Mucosa of descending colon (tissue), 3 donors: Measurements from ENCODE around the gene LATS2. TPM values are rescaled to one million over a fixed set of nuclear protein-coding genes. Genes with fewer than 3 reads are reported as not detected.

ENCODE experiments used
- ATAC-seq: fragments of 200-7000 bp; cut with Tn5 transposase; one replicate; pipeline ENCODE4 v1.9.1; 2020; ENCODE audit warnings: mild to moderate bottlenecking, moderate library complexity
- DNase-seq, 3 donors: peaks; one replicate each; pipeline ENCODE4 v3.0.0-alpha.2; 2020
- H3K36me3 ChIP-seq: fragments of 200-600 bp; one replicate; pipeline ENCODE4 v1.8.0; 2021; ENCODE audit warnings: low read depth, mild to moderate bottlenecking
- H3K4me1 ChIP-seq: fragments of 200-600 bp; one replicate; pipeline ENCODE4 v1.8.0; 2021; ENCODE audit warnings: low read depth, mild to moderate bottlenecking
- H3K4me3 ChIP-seq: fragments of 200-600 bp; one replicate; pipeline ENCODE4 v1.8.0; 2021; ENCODE audit warnings: mild to moderate bottlenecking
- H3K9me3 ChIP-seq: fragments of 200-600 bp; one replicate; pipeline ENCODE4 v1.8.0; 2021; ENCODE audit warnings: mild to moderate bottlenecking
- intact Hi-C, 2 donors: fragments of 100-400 bp; cut with DNase I in 1 of 2; cut with micrococcal nuclease in 1 of 2; formaldehyde crosslinking; loops; one replicate each; pipeline versions ENCODE4 v1.11.0 to v1.11.1; 2022; cut with DNase I, micrococcal nuclease
- total RNA-seq, 3 donors: library from RNA; stranded (reverse); fragmentation: NEBNext Ultra II Directional in 2 of 3; extraction: Animal tissue kit (Norgen Biotek cat#: 25700) in 2 of 3; gene quantifications; one replicate each; pipeline versions ENCODE4 v1.2.1 to v1.2.4, GENCODE V29; 2021 to 2023
- TF ChIP-seq, protein P1 (sequence below): fragments of 200-600 bp; IDR thresholded peaks from one replicate; pipeline ENCODE4 v1.8.0; 2022; ENCODE audit warnings: antibody characterized with exemption, mild to moderate bottlenecking
- donor health status: DM: no; HTN: no; CAD: no; lungs with moderate emphysema.
- donor health status: DM: no; HTN: no; CAD: no.
- donor health status: DM: no; HTN: yes; CAD: no.

LATS2 gene
- total RNA-seq, 3 donors from 2014 or later: 9.1 to 25.9 (median 10.3) TPM

- no peaks in the 10 kb centered on the region for H3K9me3 ChIP-seq
- no peak overlapping the region for H3K4me3 ChIP-seq
- H3K36me3 ChIP-seq: no peaks in the 10 kb centered on the region
- ATAC-seq (peak; percentile 36), DNase-seq (no peak)
- TF ChIP-seq, protein P1, sequence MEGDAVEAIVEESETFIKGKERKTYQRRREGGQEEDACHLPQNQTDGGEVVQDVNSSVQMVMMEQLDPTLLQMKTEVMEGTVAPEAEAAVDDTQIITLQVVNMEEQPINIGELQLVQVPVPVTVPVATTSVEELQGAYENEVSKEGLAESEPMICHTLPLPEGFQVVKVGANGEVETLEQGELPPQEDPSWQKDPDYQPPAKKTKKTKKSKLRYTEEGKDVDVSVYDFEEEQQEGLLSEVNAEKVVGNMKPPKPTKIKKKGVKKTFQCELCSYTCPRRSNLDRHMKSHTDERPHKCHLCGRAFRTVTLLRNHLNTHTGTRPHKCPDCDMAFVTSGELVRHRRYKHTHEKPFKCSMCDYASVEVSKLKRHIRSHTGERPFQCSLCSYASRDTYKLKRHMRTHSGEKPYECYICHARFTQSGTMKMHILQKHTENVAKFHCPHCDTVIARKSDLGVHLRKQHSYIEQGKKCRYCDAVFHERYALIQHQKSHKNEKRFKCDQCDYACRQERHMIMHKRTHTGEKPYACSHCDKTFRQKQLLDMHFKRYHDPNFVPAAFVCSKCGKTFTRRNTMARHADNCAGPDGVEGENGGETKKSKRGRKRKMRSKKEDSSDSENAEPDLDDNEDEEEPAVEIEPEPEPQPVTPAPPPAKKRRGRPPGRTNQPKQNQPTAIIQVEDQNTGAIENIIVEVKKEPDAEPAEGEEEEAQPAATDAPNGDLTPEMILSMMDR: no peak
- H3K4me1 ChIP-seq: peaks cover 8% of the 10 kb centered on the region
- intact Hi-C loops: no loop called here
These were observed 27.4 kb downstream of the LATS2 start for GRCh38 chr13:21033856-21034602.

DNA sequence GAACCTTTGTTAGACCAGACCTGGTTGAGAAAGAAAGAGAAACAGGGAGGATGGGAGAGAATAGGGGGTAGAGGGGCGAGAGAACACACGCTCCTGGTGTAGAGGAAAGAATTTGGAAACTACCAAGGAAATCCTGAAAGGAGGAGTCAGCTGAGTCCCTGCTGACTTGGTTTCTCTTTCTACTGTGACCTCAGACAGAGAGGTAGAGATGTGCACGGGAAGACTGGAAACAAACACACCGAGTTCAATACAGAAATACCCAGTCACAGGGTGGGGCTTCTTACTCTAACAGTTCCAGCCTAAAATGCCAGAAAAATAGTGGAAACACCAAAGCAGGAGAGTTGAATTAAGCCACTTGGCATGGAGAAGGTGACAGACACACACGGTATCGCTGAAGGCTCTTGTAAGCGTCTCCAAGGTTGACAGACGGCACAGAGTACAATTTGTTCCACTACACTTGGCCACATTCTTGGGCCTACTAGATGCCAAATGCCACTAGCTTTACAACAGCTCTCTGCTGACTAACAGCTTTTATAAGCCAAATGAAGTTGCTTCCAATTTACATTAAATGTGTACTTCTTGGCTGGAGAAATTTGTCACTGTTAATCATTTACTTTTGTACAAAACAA lies 28.1 kb downstream of the LATS2 start:
- Histone ChIP-seq H3K9me3 (no peaks in the 10 kb centered on the region), H3K4me3 (no peak overlapping the region), H3K36me3 (no peaks in the 10 kb centered on the region), H3K4me1 (peaks cover 8% of the 10 kb centered on the region)
- intact Hi-C loops: no loop called here
- TF ChIP-seq, protein P1: no peak
- ATAC-seq (peak; percentile 88), DNase-seq (no peak)

GRCh38 chr13:21032656-21033055 lies 28.7 kb downstream of the LATS2 start:
- TF ChIP-seq, protein P1: no peak
- intact Hi-C loops: no loop called here
- no peak for ATAC-seq
- no peaks in the 10 kb centered on the region for H3K9me3 ChIP-seq
- DNase-seq: no peak
- H3K4me1 ChIP-seq: peaks cover 8% of the 10 kb centered on the region
- no peak overlapping the region for H3K4me3 ChIP-seq
- H3K36me3 ChIP-seq: no peaks in the 10 kb centered on the region

DNA sequence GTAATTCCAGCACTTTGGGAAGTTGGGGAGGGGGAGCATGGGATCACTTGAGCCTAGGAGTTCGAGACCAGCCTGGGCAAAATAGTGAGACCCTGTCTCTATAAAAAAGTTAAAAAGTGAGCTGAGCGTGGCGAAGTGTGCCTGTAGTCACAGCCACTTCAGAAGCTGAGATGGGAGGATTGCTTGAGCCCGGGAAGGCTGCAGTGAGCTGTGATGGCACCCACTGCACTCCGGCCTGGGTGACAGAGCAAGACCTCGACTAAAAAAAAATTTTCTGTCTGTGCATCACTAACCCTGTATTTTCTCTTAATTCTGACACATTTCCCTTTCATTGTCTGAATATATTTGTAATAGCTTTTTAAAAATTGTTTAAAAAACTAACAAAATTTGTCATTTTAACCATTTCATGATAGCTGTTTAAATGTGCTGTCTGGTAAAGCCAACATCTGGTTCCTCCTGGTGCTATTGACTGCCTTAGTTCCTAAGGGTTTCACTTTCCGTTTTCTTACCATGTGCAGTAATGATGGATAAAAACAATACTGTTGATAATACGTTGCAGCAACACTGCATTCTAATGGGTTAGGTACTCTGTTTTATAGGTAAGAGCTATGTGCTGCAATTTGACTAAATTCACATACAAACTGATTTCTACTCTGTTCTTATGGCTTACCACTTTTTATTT lies 29.7 kb downstream of the LATS2 start:
- DNase-seq (no peak), ATAC-seq (no peak)
- peaks cover 8% of the 10 kb centered on the region for H3K4me1 ChIP-seq
- no peak overlapping the region for H3K4me3 ChIP-seq
- intact Hi-C loops: no loop called here
- TF ChIP-seq, protein P1: no peak
- no peaks in the 10 kb centered on the region for H3K36me3 ChIP-seq
- H3K9me3 ChIP-seq: no peaks in the 10 kb centered on the region

- TF ChIP-seq, protein P1: no peak
- Histone ChIP-seq H3K36me3 (no peaks in the 10 kb centered on the region), H3K4me3 (no peak overlapping the region), H3K4me1 (peaks cover 8% of the 10 kb centered on the region), H3K9me3 (no peaks in the 10 kb centered on the region)
- intact Hi-C loops: no loop called here
- no peak for DNase-seq
- ATAC-seq: no peak
These were observed 35.8 kb downstream of the LATS2 start for GRCh38 chr13:21025539-21025938.
